HepG2 (cell line): Measurements from ENCODE around the gene NEK11. TPM values are rescaled to one million over a fixed set of nuclear protein-coding genes. Genes with fewer than 3 reads are reported as not detected.

Experiments used
- ARNT ChIP-seq: fragments of 450-650 bp; IDR thresholded peaks from 2 replicates; pipeline ENCODE4 v1.6.1; 2017
- CC2D1A ChIP-seq: sonication (generic); formaldehyde crosslinking; IDR thresholded peaks from 2 replicates; pipeline ENCODE4 v1.8.1; 2023; ENCODE audit warnings: mild to moderate bottlenecking, missing genetic modification reagents
- DR1 ChIP-seq: sonication (generic); formaldehyde crosslinking; IDR thresholded peaks from 2 replicates; pipeline ENCODE4 v1.8.0; 2021; ENCODE audit warnings: mild to moderate bottlenecking, missing genetic modification reagents, inconsistent platforms
- FOXP1 ChIP-seq, 2 experiments: fragments of 450-650 bp in 1 of 2; IDR thresholded peaks; 2 replicates each; pipeline ENCODE4 v1.6.1; 2017 to 2018; ENCODE audit warnings: antibody characterized with exemption in 1 of 2
- HOXA7 ChIP-seq: sonication (generic); formaldehyde crosslinking; IDR thresholded peaks from 2 replicates; pipeline ENCODE4 v1.8.1; 2022; ENCODE audit warnings: mild to moderate bottlenecking, missing genetic modification reagents, moderate library complexity
- JUNB ChIP-seq: sonication (generic); formaldehyde crosslinking; IDR thresholded peaks from 2 replicates; pipeline ENCODE4 v1.8.0; 2022; ENCODE audit warnings: missing genetic modification reagents, mild to moderate bottlenecking, borderline replicate concordance
- NKX3-1 ChIP-seq: sonication (generic); formaldehyde crosslinking; IDR thresholded peaks from 2 replicates; pipeline ENCODE4 v1.5.0; 2020; ENCODE audit warnings: missing genetic modification reagents
- RBM22 ChIP-seq: fragments of 200-400 bp; formaldehyde crosslinking; optimal IDR thresholded peaks from 2 replicates; pipeline ENCODE3; 2017; ENCODE audit warnings: mild to moderate bottlenecking, low read length, moderate library complexity
- SMC3 ChIP-seq: IDR thresholded peaks from 2 replicates; pipeline ENCODE4 v1.6.1; 2011; ENCODE audit warnings: low read length, improper control_type of control experiment
- SRF ChIP-seq: IDR thresholded peaks from 2 replicates; pipeline ENCODE4 v1.6.1; 2011; ENCODE audit warnings: mild to moderate bottlenecking, low read depth, low read length, moderate library complexity
- SUZ12 ChIP-seq: fragments of 150-350 bp; IDR thresholded peaks from 2 replicates; pipeline ENCODE4 v1.6.1; 2014; ENCODE audit warnings: low read depth, low read length
- TCF12 ChIP-seq, 2 experiments: fragments of 450-650 bp in 1 of 2; sonication (generic) in 1 of 2; formaldehyde crosslinking in 1 of 2; IDR thresholded peaks; 2 replicates each; pipeline versions ENCODE4 v1.6.1 to v1.8.0; 2017 to 2022; ENCODE audit warnings: antibody characterized with exemption in 1 of 2, mild to moderate bottlenecking in 1 of 2, missing genetic modification reagents in 1 of 2, moderate library complexity in 1 of 2
- ZNF101 ChIP-seq: sonication (generic); formaldehyde crosslinking; IDR thresholded peaks from 2 replicates; pipeline ENCODE4 v1.4.0; 2020; ENCODE audit warnings: mild to moderate bottlenecking, low read depth, missing genetic modification reagents, borderline replicate concordance
- ZNF143 ChIP-seq: sonication (generic); formaldehyde crosslinking; IDR thresholded peaks from 2 replicates; pipeline ENCODE4 v1.4.0; 2020; ENCODE audit warnings: missing genetic modification reagents
- ZNF562 ChIP-seq: sonication (generic); formaldehyde crosslinking; IDR thresholded peaks from 2 replicates; pipeline ENCODE4 v1.8.0; 2022; ENCODE audit warnings: missing genetic modification reagents, borderline replicate concordance
- ZNF570 ChIP-seq: sonication (generic); formaldehyde crosslinking; IDR thresholded peaks from 2 replicates; pipeline ENCODE4 v1.4.0; 2020; ENCODE audit warnings: mild to moderate bottlenecking, missing genetic modification reagents, borderline replicate concordance
- polyA plus RNA-seq, 8 experiments: library from polyadenylated mRNA; depleted of rRNA in 3 of 8; stranded (reverse) in 7 of 8; unstranded in 1 of 8; fragments of >200 nt; fragmentation: Illumina TruSeq in 4 of 8; extraction: Trizol in 4 of 8; gene quantifications; 2 replicates each; pipeline versions ENCODE4 v1.2.1 to v1.2.3, GENCODE V29; 2011 to 2016; ENCODE audit warnings: low read depth in 4 of 8, missing spikeins in 1 of 8, mixed read lengths in 1 of 8; ENCODE audit not compliant: insufficient read depth in 1 of 8
- total RNA-seq, 5 experiments: library from RNA; depleted of rRNA; stranded (reverse); fragments of >200 nt; fragmentation: Illumina TruSeq; extraction: Trizol; gene quantifications; 2 replicates each; pipeline ENCODE4 v1.2.3, GENCODE V29; 2016; ENCODE audit warnings: low read depth in 1 of 5
- TF ChIP-seq, protein P1 (sequence below): sonication (generic); formaldehyde crosslinking; conservative IDR thresholded peaks from 2 replicates; pipeline ENCODE4 v1.4.0; 2020; ENCODE audit warnings: mild to moderate bottlenecking, missing genetic modification reagents, moderate library complexity
- TF ChIP-seq, protein P2 (sequence below): IDR thresholded peaks from 2 replicates; pipeline ENCODE4 v1.6.1; 2018; ENCODE audit warnings: missing genetic modification reagents, mild to moderate bottlenecking, missing compliant biosample characterization
- TF ChIP-seq, protein P3 (sequence below): sonication (generic); formaldehyde crosslinking; IDR thresholded peaks from 2 replicates; pipeline ENCODE4 v1.8.0; 2022; ENCODE audit warnings: missing genetic modification reagents, mild to moderate bottlenecking, moderate library complexity, borderline replicate concordance
- TF ChIP-seq, protein P4 (sequence below): sonication (generic); formaldehyde crosslinking; IDR thresholded peaks from 2 replicates; pipeline ENCODE4 v1.5.1; 2020; ENCODE audit warnings: mild to moderate bottlenecking, missing genetic modification reagents, moderate library complexity

Gene NEK11
- total and polyA plus RNA-seq, 2 of the 13 experiments (the other 11 are each of a cell fraction or from before 2014, with no cell fraction given): 0.95 to 2.2 TPM

DNA sequence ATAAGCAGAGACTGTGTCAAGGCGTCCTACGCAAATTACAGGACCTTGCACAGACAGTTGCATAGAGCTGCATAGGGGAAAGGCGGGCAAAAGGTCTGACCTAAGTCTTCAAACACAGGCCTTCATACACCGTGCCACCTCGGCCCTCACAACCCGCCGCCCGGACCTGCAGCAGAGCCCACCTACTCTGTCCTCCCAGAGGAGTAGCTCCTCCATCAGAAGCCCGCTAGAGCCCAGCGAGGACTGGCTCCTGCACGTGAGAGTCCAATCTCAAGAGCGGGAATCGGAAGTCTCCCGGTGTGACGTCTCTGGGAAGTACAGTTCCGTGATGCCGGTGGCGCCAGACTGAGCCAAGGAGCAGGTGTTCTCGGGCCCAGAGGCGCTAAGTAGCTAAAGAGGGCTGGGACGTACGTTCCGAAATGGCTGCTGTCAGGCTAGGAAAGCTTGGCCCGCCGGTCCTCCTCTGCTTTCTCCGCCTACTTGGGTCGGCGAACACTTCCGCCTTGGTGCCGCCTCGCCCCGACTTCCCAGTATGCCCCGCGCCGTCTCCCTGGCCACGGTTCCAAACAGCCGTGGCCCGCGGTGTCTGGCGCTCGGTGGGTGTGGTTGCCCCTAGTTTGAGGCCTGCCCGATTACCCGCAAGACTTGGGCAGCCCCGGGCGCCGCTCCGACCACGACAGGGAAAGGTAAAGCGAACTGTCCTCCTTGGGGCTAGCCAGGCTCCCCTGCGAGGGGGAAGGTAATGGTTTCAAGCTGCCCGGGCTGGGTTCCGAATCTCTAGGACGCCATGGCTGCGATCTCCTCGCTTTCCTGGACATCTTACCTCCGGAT lies at the start of gene NEK11, which contains the start of gene ASTE1 (continued):
- TF ChIP-seq, protein P1, sequence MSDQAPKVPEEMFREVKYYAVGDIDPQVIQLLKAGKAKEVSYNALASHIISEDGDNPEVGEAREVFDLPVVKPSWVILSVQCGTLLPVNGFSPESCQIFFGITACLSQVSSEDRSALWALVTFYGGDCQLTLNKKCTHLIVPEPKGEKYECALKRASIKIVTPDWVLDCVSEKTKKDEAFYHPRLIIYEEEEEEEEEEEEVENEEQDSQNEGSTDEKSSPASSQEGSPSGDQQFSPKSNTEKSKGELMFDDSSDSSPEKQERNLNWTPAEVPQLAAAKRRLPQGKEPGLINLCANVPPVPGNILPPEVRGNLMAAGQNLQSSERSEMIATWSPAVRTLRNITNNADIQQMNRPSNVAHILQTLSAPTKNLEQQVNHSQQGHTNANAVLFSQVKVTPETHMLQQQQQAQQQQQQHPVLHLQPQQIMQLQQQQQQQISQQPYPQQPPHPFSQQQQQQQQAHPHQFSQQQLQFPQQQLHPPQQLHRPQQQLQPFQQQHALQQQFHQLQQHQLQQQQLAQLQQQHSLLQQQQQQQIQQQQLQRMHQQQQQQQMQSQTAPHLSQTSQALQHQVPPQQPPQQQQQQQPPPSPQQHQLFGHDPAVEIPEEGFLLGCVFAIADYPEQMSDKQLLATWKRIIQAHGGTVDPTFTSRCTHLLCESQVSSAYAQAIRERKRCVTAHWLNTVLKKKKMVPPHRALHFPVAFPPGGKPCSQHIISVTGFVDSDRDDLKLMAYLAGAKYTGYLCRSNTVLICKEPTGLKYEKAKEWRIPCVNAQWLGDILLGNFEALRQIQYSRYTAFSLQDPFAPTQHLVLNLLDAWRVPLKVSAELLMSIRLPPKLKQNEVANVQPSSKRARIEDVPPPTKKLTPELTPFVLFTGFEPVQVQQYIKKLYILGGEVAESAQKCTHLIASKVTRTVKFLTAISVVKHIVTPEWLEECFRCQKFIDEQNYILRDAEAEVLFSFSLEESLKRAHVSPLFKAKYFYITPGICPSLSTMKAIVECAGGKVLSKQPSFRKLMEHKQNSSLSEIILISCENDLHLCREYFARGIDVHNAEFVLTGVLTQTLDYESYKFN (CRISPR knock-in tag): 0 out of 2 replicates have a peak, but pooled peaks have one; percentile 37
- no peak for TF ChIP-seq JUNB (CRISPR knock-in tag)
- TF ChIP-seq ZNF570 (CRISPR knock-in tag): peak; percentile 85; the same call in 1 of the 2 replicates
- TF ChIP-seq SRF: no peak
- TF ChIP-seq, protein P2, sequence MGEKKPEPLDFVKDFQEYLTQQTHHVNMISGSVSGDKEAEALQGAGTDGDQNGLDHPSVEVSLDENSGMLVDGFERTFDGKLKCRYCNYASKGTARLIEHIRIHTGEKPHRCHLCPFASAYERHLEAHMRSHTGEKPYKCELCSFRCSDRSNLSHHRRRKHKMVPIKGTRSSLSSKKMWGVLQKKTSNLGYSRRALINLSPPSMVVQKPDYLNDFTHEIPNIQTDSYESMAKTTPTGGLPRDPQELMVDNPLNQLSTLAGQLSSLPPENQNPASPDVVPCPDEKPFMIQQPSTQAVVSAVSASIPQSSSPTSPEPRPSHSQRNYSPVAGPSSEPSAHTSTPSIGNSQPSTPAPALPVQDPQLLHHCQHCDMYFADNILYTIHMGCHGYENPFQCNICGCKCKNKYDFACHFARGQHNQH (CRISPR knock-in tag): peak; percentile 42
- TF ChIP-seq FOXP1 (IDR thresholded peaks at IDR 0.05): no peak
- TF ChIP-seq FOXP1 (CRISPR knock-in tag; IDR thresholded peaks at IDR 0.05): no peak
- TF ChIP-seq ZNF101 (CRISPR knock-in tag): no peak
- TF ChIP-seq SMC3: no peak
- TF ChIP-seq ZNF143 (CRISPR knock-in tag): peak; percentile 95
- peak; percentile 52 for TF ChIP-seq SUZ12
- TF ChIP-seq, protein P3, sequence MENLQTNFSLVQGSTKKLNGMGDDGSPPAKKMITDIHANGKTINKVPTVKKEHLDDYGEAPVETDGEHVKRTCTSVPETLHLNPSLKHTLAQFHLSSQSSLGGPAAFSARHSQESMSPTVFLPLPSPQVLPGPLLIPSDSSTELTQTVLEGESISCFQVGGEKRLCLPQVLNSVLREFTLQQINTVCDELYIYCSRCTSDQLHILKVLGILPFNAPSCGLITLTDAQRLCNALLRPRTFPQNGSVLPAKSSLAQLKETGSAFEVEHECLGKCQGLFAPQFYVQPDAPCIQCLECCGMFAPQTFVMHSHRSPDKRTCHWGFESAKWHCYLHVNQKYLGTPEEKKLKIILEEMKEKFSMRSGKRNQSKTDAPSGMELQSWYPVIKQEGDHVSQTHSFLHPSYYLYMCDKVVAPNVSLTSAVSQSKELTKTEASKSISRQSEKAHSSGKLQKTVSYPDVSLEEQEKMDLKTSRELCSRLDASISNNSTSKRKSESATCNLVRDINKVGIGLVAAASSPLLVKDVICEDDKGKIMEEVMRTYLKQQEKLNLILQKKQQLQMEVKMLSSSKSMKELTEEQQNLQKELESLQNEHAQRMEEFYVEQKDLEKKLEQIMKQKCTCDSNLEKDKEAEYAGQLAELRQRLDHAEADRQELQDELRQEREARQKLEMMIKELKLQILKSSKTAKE (CRISPR knock-in tag): no peak
- peak; percentile 56 for TF ChIP-seq RBM22
- no peak for TF ChIP-seq ZNF562
- no peak for TF ChIP-seq TCF12 (IDR thresholded peaks at IDR 0.05)
- no peak for TF ChIP-seq TCF12 (CRISPR knock-in tag; IDR thresholded peaks at IDR 0.05)
- TF ChIP-seq, protein P4, sequence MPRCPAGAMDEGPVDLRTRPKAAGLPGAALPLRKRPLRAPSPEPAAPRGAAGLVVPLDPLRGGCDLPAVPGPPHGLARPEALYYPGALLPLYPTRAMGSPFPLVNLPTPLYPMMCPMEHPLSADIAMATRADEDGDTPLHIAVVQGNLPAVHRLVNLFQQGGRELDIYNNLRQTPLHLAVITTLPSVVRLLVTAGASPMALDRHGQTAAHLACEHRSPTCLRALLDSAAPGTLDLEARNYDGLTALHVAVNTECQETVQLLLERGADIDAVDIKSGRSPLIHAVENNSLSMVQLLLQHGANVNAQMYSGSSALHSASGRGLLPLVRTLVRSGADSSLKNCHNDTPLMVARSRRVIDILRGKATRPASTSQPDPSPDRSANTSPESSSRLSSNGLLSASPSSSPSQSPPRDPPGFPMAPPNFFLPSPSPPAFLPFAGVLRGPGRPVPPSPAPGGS: peak; percentile 64; the same call in 1 of the 2 replicates
- no peak for TF ChIP-seq ARNT
- no peak for TF ChIP-seq DR1 (CRISPR knock-in tag)
- TF ChIP-seq CC2D1A (CRISPR knock-in tag): no peak
- no peak for TF ChIP-seq HOXA7 (CRISPR knock-in tag)
- no peak for TF ChIP-seq NKX3-1 (CRISPR knock-in tag)
